ENCODE results near the gene PAPPA. TPM values are rescaled to one million over a fixed set of nuclear protein-coding genes. Genes with fewer than 3 reads are reported as not detected.

PAPPA gene
- polyA plus RNA-seq, 1 of the 3 experiments (the other 2 are of a cell fraction): 44.5 TPM

GRCh38 chr9:116298249-116298648 lies 144.7 kb downstream of the PAPPA start:
- H3F3A ChIP-seq (replicated peaks; ENCODE audit: insufficient read depth): peaks cover 52% of the 10 kb centered on the region
- H2AFZ ChIP-seq (ENCODE audit: low read depth): no peak overlapping the region
- H3K9me3 ChIP-seq: no peaks in the 10 kb centered on the region
- no peaks in the 10 kb centered on the region for H3K27me3 ChIP-seq (ENCODE audit: insufficient read depth)
- peaks cover 66% of the 10 kb centered on the region for H3K79me2 ChIP-seq (ENCODE audit: insufficient read depth)
- no peak overlapping the region for H3K27ac ChIP-seq (ENCODE audit: low read depth in 2 of 2, low read length in 1 of 2)
- no peak overlapping the region for H3K4me3 ChIP-seq (ENCODE audit: low read depth in 2 of 2, low read length in 1 of 2)
- no peak overlapping the region for H3K9ac ChIP-seq
- H3K9me2 ChIP-seq: no peaks in the 10 kb centered on the region
- WGBS (ENCODE audit: low lambda C conversion rate): 86% methylated on average over 3 of the region's 3 CpGs
- ChIA-PET POLR2A (no interaction called here), CTCF (interaction anchor here (0.7 to 1.0 kb wide), 2 partner anchors 18 to 24 kb away, joined by 3 read pairs; no protein-coding TSS in a partner anchor)
- DNase-seq: no peak
- TF ChIP-seq NFIC (IDR thresholded peaks at IDR 0.05; ENCODE audit: borderline replicate concordance) (no peak), RAD21 (IDR thresholded peaks at IDR 0.05; ENCODE audit: low read length) (no peak), TEAD4 (IDR thresholded peaks at IDR 0.05; ENCODE audit: borderline replicate concordance, insufficient read depth) (no peak), ZBTB33 (IDR thresholded peaks at IDR 0.05; ENCODE audit: borderline replicate concordance, low read depth) (no peak), FOSL2 (IDR thresholded peaks at IDR 0.05; ENCODE audit: borderline replicate concordance, low read depth) (no peak), MXI1 (IDR thresholded peaks at IDR 0.05; ENCODE audit: low read depth, low read length) (no peak), EZH2phosphoT487 (IDR thresholded peaks at IDR 0.05; ENCODE audit: borderline replicate concordance, low read depth) (no peak), SIN3A (IDR thresholded peaks at IDR 0.05; ENCODE audit: borderline replicate concordance, low read depth, low read length) (no peak), JUND (IDR thresholded peaks at IDR 0.05) (no peak), ELF1 (IDR thresholded peaks at IDR 0.05) (no peak)
- TF ChIP-seq, protein P1, sequence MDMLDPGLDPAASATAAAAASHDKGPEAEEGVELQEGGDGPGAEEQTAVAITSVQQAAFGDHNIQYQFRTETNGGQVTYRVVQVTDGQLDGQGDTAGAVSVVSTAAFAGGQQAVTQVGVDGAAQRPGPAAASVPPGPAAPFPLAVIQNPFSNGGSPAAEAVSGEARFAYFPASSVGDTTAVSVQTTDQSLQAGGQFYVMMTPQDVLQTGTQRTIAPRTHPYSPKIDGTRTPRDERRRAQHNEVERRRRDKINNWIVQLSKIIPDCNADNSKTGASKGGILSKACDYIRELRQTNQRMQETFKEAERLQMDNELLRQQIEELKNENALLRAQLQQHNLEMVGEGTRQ (IDR thresholded peaks at IDR 0.05; ENCODE audit: borderline replicate concordance, low read depth, low read length): no peak
- TF ChIP-seq, protein P2, sequence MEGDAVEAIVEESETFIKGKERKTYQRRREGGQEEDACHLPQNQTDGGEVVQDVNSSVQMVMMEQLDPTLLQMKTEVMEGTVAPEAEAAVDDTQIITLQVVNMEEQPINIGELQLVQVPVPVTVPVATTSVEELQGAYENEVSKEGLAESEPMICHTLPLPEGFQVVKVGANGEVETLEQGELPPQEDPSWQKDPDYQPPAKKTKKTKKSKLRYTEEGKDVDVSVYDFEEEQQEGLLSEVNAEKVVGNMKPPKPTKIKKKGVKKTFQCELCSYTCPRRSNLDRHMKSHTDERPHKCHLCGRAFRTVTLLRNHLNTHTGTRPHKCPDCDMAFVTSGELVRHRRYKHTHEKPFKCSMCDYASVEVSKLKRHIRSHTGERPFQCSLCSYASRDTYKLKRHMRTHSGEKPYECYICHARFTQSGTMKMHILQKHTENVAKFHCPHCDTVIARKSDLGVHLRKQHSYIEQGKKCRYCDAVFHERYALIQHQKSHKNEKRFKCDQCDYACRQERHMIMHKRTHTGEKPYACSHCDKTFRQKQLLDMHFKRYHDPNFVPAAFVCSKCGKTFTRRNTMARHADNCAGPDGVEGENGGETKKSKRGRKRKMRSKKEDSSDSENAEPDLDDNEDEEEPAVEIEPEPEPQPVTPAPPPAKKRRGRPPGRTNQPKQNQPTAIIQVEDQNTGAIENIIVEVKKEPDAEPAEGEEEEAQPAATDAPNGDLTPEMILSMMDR (IDR thresholded peaks at IDR 0.05): no peak
- no peaks in the 10 kb centered on the region for H3K4me1 ChIP-seq (ENCODE audit: control insufficient read depth in 1 of 2, insufficient read depth in 2 of 2, low read depth in 1 of 2, low read length in 1 of 2)
- no peak overlapping the region for H3K4me2 ChIP-seq
- H4K20me1 ChIP-seq (ENCODE audit: insufficient read depth): peaks cover 25% of the 10 kb centered on the region; the same call in 1 of the 2 replicates
- H3K36me3 ChIP-seq (replicated peaks in 1 of 2; ENCODE audit: control insufficient read depth in 1 of 2, insufficient read depth in 2 of 2, low read length in 1 of 2): peaks cover 12 to 72% of the 10 kb centered on the region in 2 experiments

DNA sequence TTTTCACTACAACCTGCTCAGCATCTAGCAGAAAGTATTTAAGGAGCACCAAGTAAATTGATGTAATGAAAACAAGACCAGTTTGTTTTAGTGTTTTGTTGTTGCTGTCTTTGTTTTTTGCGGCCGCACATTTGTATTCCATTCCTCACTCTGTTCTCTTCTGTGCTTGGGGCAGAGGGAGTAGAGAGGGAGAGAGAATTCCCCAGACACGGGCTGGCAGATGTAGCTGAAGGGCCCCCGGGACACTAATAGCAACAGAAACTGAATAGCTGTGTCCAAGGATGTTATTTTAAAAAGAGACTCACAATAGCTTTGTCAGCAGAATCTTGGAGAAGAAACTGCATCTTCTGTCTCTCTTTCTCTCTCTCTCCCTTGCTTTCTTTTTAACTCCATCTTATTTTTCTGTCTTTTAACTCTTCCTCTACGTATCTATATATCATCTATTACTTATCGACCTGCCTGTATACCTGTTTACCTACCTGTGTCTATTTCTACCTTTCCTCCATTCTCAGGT lies 145.3 kb downstream of the PAPPA start:
- Histone ChIP-seq H3K27me3 (ENCODE audit: insufficient read depth) (no peaks in the 10 kb centered on the region), H3K27ac (ENCODE audit: low read depth in 2 of 2, low read length in 1 of 2) (no peak overlapping the region), H3K4me3 (ENCODE audit: low read depth in 2 of 2, low read length in 1 of 2) (no peak overlapping the region), H3K36me3 (replicated peaks in 1 of 2; ENCODE audit: control insufficient read depth in 1 of 2, insufficient read depth in 2 of 2, low read length in 1 of 2) (peaks cover 19 to 78% of the 10 kb centered on the region in 2 experiments), H3K4me2 (no peak overlapping the region), H3K9ac (no peak overlapping the region), H2AFZ (ENCODE audit: low read depth) (no peak overlapping the region), H4K20me1 (ENCODE audit: insufficient read depth) (peaks cover 25% of the 10 kb centered on the region; the same call in 1 of the 2 replicates), H3K79me2 (ENCODE audit: insufficient read depth) (peaks cover 60% of the 10 kb centered on the region), H3K4me1 (ENCODE audit: control insufficient read depth in 1 of 2, insufficient read depth in 2 of 2, low read depth in 1 of 2, low read length in 1 of 2) (no peaks in the 10 kb centered on the region), H3K9me3 (no peaks in the 10 kb centered on the region), H3F3A (replicated peaks; ENCODE audit: insufficient read depth) (peaks cover 52% of the 10 kb centered on the region), H3K9me2 (no peaks in the 10 kb centered on the region)
- ChIA-PET POLR2A (no interaction called here), CTCF (interaction anchor here (1.0 kb wide), 1 partner anchor 18 kb away, joined by 3 read pairs; no protein-coding TSS in a partner anchor)
- 80% methylated on average over 6 of the region's 6 CpGs for WGBS (ENCODE audit: low lambda C conversion rate)
- no peak for DNase-seq
- TF ChIP-seq ZBTB33 (IDR thresholded peaks at IDR 0.05; ENCODE audit: borderline replicate concordance, low read depth) (no peak), RAD21 (IDR thresholded peaks at IDR 0.05; ENCODE audit: low read length) (no peak), FOXJ3 (CRISPR knock-in tag; IDR thresholded peaks at IDR 0.05) (no peak), MEF2A (IDR thresholded peaks at IDR 0.05; ENCODE audit: borderline replicate concordance, low read depth) (no peak), FOSL2 (IDR thresholded peaks at IDR 0.05; ENCODE audit: borderline replicate concordance, low read depth) (no peak), IRF3 (IDR thresholded peaks at IDR 0.05; ENCODE audit: low read depth, low read length) (no peak), JUND (IDR thresholded peaks at IDR 0.05) (no peak), GABPA (IDR thresholded peaks at IDR 0.05; ENCODE audit: low read depth) (no peak), SIN3A (IDR thresholded peaks at IDR 0.05; ENCODE audit: borderline replicate concordance, low read depth, low read length) (no peak), RCOR1 (IDR thresholded peaks at IDR 0.05; ENCODE audit: low read length) (no peak)
- TF ChIP-seq, protein P1 (IDR thresholded peaks at IDR 0.05; ENCODE audit: borderline replicate concordance, low read depth, low read length): no peak
